ENCODE results near the gene TXNL1. TPM values are rescaled to one million over a fixed set of nuclear protein-coding genes. Genes with fewer than 3 reads are reported as not detected.

The TXNL1 gene
- total RNA-seq, 1 donor, result 32.9 TPM

DNA sequence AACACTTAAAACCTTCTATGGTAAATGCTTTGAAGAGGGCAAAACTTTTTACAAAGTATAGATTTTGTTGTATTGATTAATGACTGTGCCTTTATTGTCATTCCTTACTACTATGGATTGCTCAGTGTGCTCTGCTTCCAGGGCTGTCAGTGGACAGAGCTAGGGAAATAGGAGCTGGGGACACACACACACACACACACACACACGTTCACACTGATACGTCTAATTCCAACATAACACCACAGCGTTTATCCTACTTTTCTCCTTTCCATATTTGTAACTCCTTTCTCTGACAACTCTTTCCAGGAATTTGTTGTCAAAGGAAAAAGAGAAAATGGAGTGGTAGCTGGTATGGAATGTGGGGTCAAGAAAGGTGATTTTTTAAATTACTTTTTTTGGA, 34.6 kb upstream of the TXNL1 start:
- no peak for DNase-seq (ENCODE audit: insufficient read length, low spot score, missing footprints)
- Histone ChIP-seq H3K4me1 (ENCODE audit: insufficient read depth, low read length) (no peaks in the 10 kb centered on the region), H3K4me2 (ENCODE audit: insufficient read depth, low read length) (no peak overlapping the region), H3K4me3 (ENCODE audit: insufficient read depth, low read length) (no peak overlapping the region), H3K9me3 (ENCODE audit: low read depth, low read length) (no peaks in the 10 kb centered on the region), H3K79me2 (ENCODE audit: insufficient read depth, low read length) (peaks cover 26% of the 10 kb centered on the region), H3K27me3 (ENCODE audit: insufficient read depth, low read length) (no peaks in the 10 kb centered on the region), H3K36me3 (ENCODE audit: insufficient read depth, low read length) (peaks cover 3% of the 10 kb centered on the region), H4K20me1 (ENCODE audit: insufficient read depth, low read length) (no peaks in the 10 kb centered on the region), H2AFZ (ENCODE audit: low read length) (no peak overlapping the region), H3K27ac (ENCODE audit: low read depth, low read length) (no peak overlapping the region)
- TF ChIP-seq, protein P1, sequence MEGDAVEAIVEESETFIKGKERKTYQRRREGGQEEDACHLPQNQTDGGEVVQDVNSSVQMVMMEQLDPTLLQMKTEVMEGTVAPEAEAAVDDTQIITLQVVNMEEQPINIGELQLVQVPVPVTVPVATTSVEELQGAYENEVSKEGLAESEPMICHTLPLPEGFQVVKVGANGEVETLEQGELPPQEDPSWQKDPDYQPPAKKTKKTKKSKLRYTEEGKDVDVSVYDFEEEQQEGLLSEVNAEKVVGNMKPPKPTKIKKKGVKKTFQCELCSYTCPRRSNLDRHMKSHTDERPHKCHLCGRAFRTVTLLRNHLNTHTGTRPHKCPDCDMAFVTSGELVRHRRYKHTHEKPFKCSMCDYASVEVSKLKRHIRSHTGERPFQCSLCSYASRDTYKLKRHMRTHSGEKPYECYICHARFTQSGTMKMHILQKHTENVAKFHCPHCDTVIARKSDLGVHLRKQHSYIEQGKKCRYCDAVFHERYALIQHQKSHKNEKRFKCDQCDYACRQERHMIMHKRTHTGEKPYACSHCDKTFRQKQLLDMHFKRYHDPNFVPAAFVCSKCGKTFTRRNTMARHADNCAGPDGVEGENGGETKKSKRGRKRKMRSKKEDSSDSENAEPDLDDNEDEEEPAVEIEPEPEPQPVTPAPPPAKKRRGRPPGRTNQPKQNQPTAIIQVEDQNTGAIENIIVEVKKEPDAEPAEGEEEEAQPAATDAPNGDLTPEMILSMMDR (IDR thresholded peaks at IDR 0.05; ENCODE audit: extremely low read depth, low read depth, low read length), result no peak

DNA sequence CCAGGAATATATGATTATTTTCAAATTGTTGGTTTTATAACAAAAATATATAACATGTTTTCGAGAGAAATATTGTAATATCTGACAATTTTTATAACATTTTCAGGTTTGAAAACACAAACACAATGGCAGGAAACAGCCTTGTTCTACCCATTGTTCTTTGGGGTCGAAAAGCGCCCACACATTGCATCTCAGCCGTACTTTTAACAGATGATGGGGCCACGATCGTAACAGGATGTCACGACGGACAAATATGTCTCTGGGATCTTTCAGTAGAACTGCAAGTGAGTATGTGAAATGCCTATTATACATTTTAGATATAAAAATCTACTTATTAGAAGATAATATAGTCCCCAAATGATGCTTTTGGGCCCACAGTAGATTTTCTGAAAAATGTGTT, 34.0 kb upstream of the TXNL1 start:
- peaks cover 3% of the 10 kb centered on the region for H3K36me3 ChIP-seq (ENCODE audit: insufficient read depth, low read length)
- H3K4me1 ChIP-seq (ENCODE audit: insufficient read depth, low read length), result no peaks in the 10 kb centered on the region
- H3K27me3 ChIP-seq (ENCODE audit: insufficient read depth, low read length), result no peaks in the 10 kb centered on the region
- no peak for DNase-seq (ENCODE audit: insufficient read length, low spot score, missing footprints)
- no peak overlapping the region for H2AFZ ChIP-seq (ENCODE audit: low read length)
- H3K9me3 ChIP-seq (ENCODE audit: low read depth, low read length), result no peaks in the 10 kb centered on the region
- no peak overlapping the region for H3K4me2 ChIP-seq (ENCODE audit: insufficient read depth, low read length)
- no peak overlapping the region for H3K4me3 ChIP-seq (ENCODE audit: insufficient read depth, low read length)
- no peaks in the 10 kb centered on the region for H4K20me1 ChIP-seq (ENCODE audit: insufficient read depth, low read length)
- H3K79me2 ChIP-seq (ENCODE audit: insufficient read depth, low read length), result peaks cover 31% of the 10 kb centered on the region
- H3K27ac ChIP-seq (ENCODE audit: low read depth, low read length), result no peak overlapping the region
- TF ChIP-seq, protein P1 (IDR thresholded peaks at IDR 0.05; ENCODE audit: extremely low read depth, low read depth, low read length), result no peak

DNA sequence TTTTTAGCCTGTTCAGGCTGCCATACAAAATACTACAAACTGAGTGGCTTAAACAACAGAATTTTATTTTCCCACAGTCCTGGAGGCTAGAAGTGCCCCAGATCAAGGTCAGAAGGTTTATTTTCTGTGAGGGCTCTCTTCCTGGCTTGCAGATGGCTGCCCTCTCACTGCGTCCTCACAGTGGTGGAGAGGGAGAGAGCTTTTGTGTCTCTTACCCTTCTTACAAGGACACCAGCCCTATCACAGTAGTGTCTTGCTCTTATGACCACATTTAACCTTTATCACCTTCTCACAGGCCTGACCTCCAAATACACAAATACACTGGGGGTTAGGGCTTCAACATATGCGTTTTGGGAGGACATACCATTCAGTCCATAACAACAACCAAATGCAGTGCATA, 24.5 kb upstream of the TXNL1 start:
- Histone ChIP-seq H3K36me3 (ENCODE audit: insufficient read depth, low read length) (no peaks in the 10 kb centered on the region), H3K9me3 (ENCODE audit: low read depth, low read length) (no peaks in the 10 kb centered on the region), H3K4me3 (ENCODE audit: insufficient read depth, low read length) (no peak overlapping the region), H3K4me1 (ENCODE audit: insufficient read depth, low read length) (no peaks in the 10 kb centered on the region), H2AFZ (ENCODE audit: low read length) (no peak overlapping the region), H3K79me2 (ENCODE audit: insufficient read depth, low read length) (peaks cover 56% of the 10 kb centered on the region), H3K27ac (ENCODE audit: low read depth, low read length) (no peak overlapping the region), H4K20me1 (ENCODE audit: insufficient read depth, low read length) (peaks cover 7% of the 10 kb centered on the region), H3K4me2 (ENCODE audit: insufficient read depth, low read length) (no peak overlapping the region), H3K27me3 (ENCODE audit: insufficient read depth, low read length) (no peaks in the 10 kb centered on the region)
- no peak for DNase-seq (ENCODE audit: insufficient read length, low spot score, missing footprints)
- TF ChIP-seq, protein P1 (IDR thresholded peaks at IDR 0.05; ENCODE audit: extremely low read depth, low read depth, low read length), result no peak

DNA sequence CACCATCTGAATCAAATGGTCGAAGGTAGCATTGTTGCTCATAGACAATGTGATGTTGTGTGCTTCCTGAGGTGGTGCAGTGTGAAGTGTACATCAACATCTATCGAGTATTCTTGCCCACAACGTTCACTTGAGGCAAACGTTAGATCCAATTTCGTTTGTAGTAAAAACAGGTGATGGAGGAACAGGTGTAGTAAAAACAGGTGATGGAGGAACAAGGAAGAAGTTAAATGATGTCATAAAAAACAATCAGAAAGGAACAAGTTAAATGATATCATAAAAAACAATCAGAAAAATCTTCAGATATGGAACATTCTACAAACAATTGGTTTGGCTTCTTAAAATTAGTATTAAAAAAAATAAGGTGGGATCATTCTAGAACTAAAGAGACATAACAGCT, 24.1 kb upstream of the TXNL1 start:
- H3K79me2 ChIP-seq (ENCODE audit: insufficient read depth, low read length), result peaks cover 52% of the 10 kb centered on the region

More for the DNA sequence above, 24.1 kb upstream of the TXNL1 start:
- Histone ChIP-seq H3K36me3 (ENCODE audit: insufficient read depth, low read length) (no peaks in the 10 kb centered on the region), H3K9me3 (ENCODE audit: low read depth, low read length) (no peaks in the 10 kb centered on the region), H3K27ac (ENCODE audit: low read depth, low read length) (no peak overlapping the region), H3K4me2 (ENCODE audit: insufficient read depth, low read length) (no peak overlapping the region), H3K27me3 (ENCODE audit: insufficient read depth, low read length) (no peaks in the 10 kb centered on the region), H3K4me3 (ENCODE audit: insufficient read depth, low read length) (no peak overlapping the region), H4K20me1 (ENCODE audit: insufficient read depth, low read length) (peaks cover 7% of the 10 kb centered on the region), H3K4me1 (ENCODE audit: insufficient read depth, low read length) (no peaks in the 10 kb centered on the region), H2AFZ (ENCODE audit: low read length) (no peak overlapping the region)
- DNase-seq (ENCODE audit: insufficient read length, low spot score, missing footprints), result no peak
- TF ChIP-seq, protein P1 (IDR thresholded peaks at IDR 0.05; ENCODE audit: extremely low read depth, low read depth, low read length), result no peak
